CD4-positive, CD25-positive, alpha-beta regulatory T cell (primary cell): ENCODE data around the gene FLYWCH1. TPM values are rescaled to one million over a fixed set of nuclear protein-coding genes. Genes with fewer than 3 reads are reported as not detected.

Experiments used
- ATAC-seq, 2 donors: fragments of 150-1000 bp; cut with Tn5 transposase; one replicate each; pipeline ENCODE4 v1.10.0; 2021; ENCODE audit warnings: low read depth in 2 of 2, moderate number of reproducible peaks in 2 of 2, moderate library complexity in 1 of 2
- DNase-seq, 3 donors: peaks; one replicate each; pipeline versions ENCODE4 v3.0.0 to v3.0.0-alpha.2; 2012 to 2022; ENCODE audit warnings: mixed read lengths in 1 of 3
- H3K27ac ChIP-seq: one replicate; pipeline ENCODE4 v1.7.0; 2013; ENCODE audit warnings: mild to moderate bottlenecking, low read length; ENCODE audit not compliant: insufficient read depth, poor library complexity, severe bottlenecking
- H3K27me3 ChIP-seq: one replicate; pipeline ENCODE4 v1.7.0; 2013; ENCODE audit warnings: low read length; ENCODE audit not compliant: control insufficient read depth, insufficient read depth
- H3K36me3 ChIP-seq: one replicate; pipeline ENCODE4 v1.7.0; 2013; ENCODE audit warnings: mild to moderate bottlenecking, low read length, moderate library complexity; ENCODE audit not compliant: control insufficient read depth, insufficient read depth
- H3K4me1 ChIP-seq: 2 replicates; pipeline ENCODE4 v1.7.0; 2013; ENCODE audit warnings: mild to moderate bottlenecking, low read length; ENCODE audit not compliant: insufficient read depth, control insufficient read depth, poor library complexity, severe bottlenecking
- H3K4me3 ChIP-seq: one replicate; pipeline ENCODE4 v1.7.0; 2013; ENCODE audit warnings: low read depth, mild to moderate bottlenecking, low read length, moderate library complexity
- H3K9me3 ChIP-seq, 2 experiments: 1 replicate in 1 of 2; 2 replicates in 1 of 2; pipeline ENCODE4 v1.7.0; 2013; ENCODE audit warnings: low read length in 2 of 2, mild to moderate bottlenecking in 1 of 2, moderate library complexity in 1 of 2; ENCODE audit not compliant: control insufficient read depth in 2 of 2
- H3K27ac Mint-ChIP-seq, 3 donors: one replicate each; pipeline ENCODE4 v1.8.0; 2020 to 2022; ENCODE audit warnings: mild to moderate bottlenecking in 3 of 3, mixed read lengths in 3 of 3, moderate library complexity in 2 of 3
- H3K27me3 Mint-ChIP-seq: one replicate; pipeline ENCODE4 v1.8.0; 2022; ENCODE audit warnings: mild to moderate bottlenecking, mixed read lengths
- H3K36me3 Mint-ChIP-seq: one replicate; pipeline ENCODE4 v1.8.0; 2020; ENCODE audit warnings: mixed read lengths
- H3K4me1 Mint-ChIP-seq, 4 donors: one replicate each; pipeline ENCODE4 v1.8.0; 2020 to 2022; ENCODE audit warnings: mixed read lengths in 4 of 4, mild to moderate bottlenecking in 1 of 4
- H3K4me3 Mint-ChIP-seq, 4 donors: one replicate each; pipeline ENCODE4 v1.8.0; 2020 to 2022; ENCODE audit warnings: mild to moderate bottlenecking in 4 of 4, mixed read lengths in 4 of 4, moderate library complexity in 3 of 4
- H3K9me3 Mint-ChIP-seq, 7 donors: one replicate each; pipeline ENCODE4 v1.8.0; 2020 to 2022; ENCODE audit warnings: mixed read lengths in 7 of 7, mild to moderate bottlenecking in 3 of 7, moderate library complexity in 2 of 7
- polyA plus RNA-seq, 4 donors: library from polyadenylated mRNA; unstranded; fragments of 300-500 nt; fragmentation: Illumina TruSeq; gene quantifications; one replicate each; pipeline ENCODE4 v1.2.3, GENCODE V29; 2021
- total RNA-seq: library from RNA; stranded (reverse); gene quantifications from one replicate; pipeline ENCODE4 v1.2.3, GENCODE V29; 2022

The FLYWCH1 gene
- total and polyA plus RNA-seq, 5 donors from 2014 or later, result 6.6 to 74.8 (median 13.1) TPM

GRCh38 chr16:2949705-2950352 lies 38.1 kb downstream of the FLYWCH1 start:
- no peaks in the 10 kb centered on the region for H3K9me3 Mint-ChIP-seq

GRCh38 chr16:2950353-2950724 lies 38.6 kb downstream of the FLYWCH1 start:
- Histone ChIP-seq H3K36me3 (no peaks in the 10 kb centered on the region), H3K4me3 (no peak overlapping the region), H3K9me3 (no peaks in the 10 kb centered on the region), H3K27ac (no peak overlapping the region), H3K27me3 (no peaks in the 10 kb centered on the region), H3K4me1 (no peaks in the 10 kb centered on the region)
- no peak for ATAC-seq
- Mint-ChIP-seq H3K36me3 (peaks cover 15% of the 10 kb centered on the region), H3K9me3 (no peaks in the 10 kb centered on the region), H3K27me3 (peaks cover 10% of the 10 kb centered on the region), H3K4me1 (no peaks in the 10 kb centered on the region), H3K27ac (no peak overlapping the region), H3K4me3 (no peak overlapping the region)
- no peak for DNase-seq

More at GRCh38 chr16:2949705-2950352, 38.1 kb downstream of the FLYWCH1 start:
- Mint-ChIP-seq H3K27ac (no peak overlapping the region), H3K4me1 (no peaks in the 10 kb centered on the region), H3K36me3 (peaks cover 15% of the 10 kb centered on the region), H3K27me3 (peaks cover 10% of the 10 kb centered on the region), H3K4me3 (no peak overlapping the region)
- Histone ChIP-seq H3K36me3 (no peaks in the 10 kb centered on the region), H3K4me3 (no peak overlapping the region), H3K27me3 (no peaks in the 10 kb centered on the region), H3K9me3 (no peaks in the 10 kb centered on the region), H3K27ac (no peak overlapping the region), H3K4me1 (no peaks in the 10 kb centered on the region)
- ATAC-seq (no peak), DNase-seq (no peak)

GRCh38 chr16:2950773-2951172 lies 39.0 kb downstream of the FLYWCH1 start:
- Mint-ChIP-seq H3K4me1 (no peaks in the 10 kb centered on the region), H3K4me3 (no peak overlapping the region), H3K27me3 (peaks cover 10% of the 10 kb centered on the region), H3K9me3 (no peaks in the 10 kb centered on the region), H3K36me3 (peaks cover 15% of the 10 kb centered on the region), H3K27ac (no peak overlapping the region)
- H3K27me3 ChIP-seq, result no peaks in the 10 kb centered on the region
- no peaks in the 10 kb centered on the region for H3K4me1 ChIP-seq
- H3K9me3 ChIP-seq, result no peaks in the 10 kb centered on the region
- DNase-seq (no peak), ATAC-seq (no peak)
- no peak overlapping the region for H3K4me3 ChIP-seq
- H3K36me3 ChIP-seq, result no peaks in the 10 kb centered on the region
- no peak overlapping the region for H3K27ac ChIP-seq

- Mint-ChIP-seq H3K36me3 (peaks cover 6% of the 10 kb centered on the region), H3K9me3 (no peaks in the 10 kb centered on the region), H3K4me3 (no peak overlapping the region), H3K27ac (no peak overlapping the region), H3K27me3 (peaks cover 10% of the 10 kb centered on the region), H3K4me1 (no peaks in the 10 kb centered on the region)
- Histone ChIP-seq H3K9me3 (no peaks in the 10 kb centered on the region), H3K27me3 (no peaks in the 10 kb centered on the region), H3K4me3 (no peak overlapping the region), H3K4me1 (no peaks in the 10 kb centered on the region), H3K36me3 (no peaks in the 10 kb centered on the region), H3K27ac (no peak overlapping the region)
- DNase-seq (no peak), ATAC-seq (no peak)
Measured at GRCh38 chr16:2952679-2953078, 40.9 kb downstream of the FLYWCH1 start.

- H3K4me1 Mint-ChIP-seq, result no peaks in the 10 kb centered on the region
- Histone ChIP-seq H3K27ac (no peak overlapping the region), H3K9me3 (no peaks in the 10 kb centered on the region), H3K27me3 (no peaks in the 10 kb centered on the region), H3K4me3 (no peak overlapping the region), H3K36me3 (no peaks in the 10 kb centered on the region), H3K4me1 (no peaks in the 10 kb centered on the region)
- no peak for ATAC-seq
- H3K36me3 Mint-ChIP-seq, result peaks cover 6% of the 10 kb centered on the region
- H3K27me3 Mint-ChIP-seq, result peaks cover 10% of the 10 kb centered on the region
- H3K4me3 Mint-ChIP-seq, result no peak overlapping the region
- H3K9me3 Mint-ChIP-seq, result no peaks in the 10 kb centered on the region
- H3K27ac Mint-ChIP-seq, result peak overlapping the region in 1 of 3 donors; percentile 38
- DNase-seq, result no peak
Measured at GRCh38 chr16:2953706-2954627, 42.2 kb downstream of the FLYWCH1 start.

- no peaks in the 10 kb centered on the region for H3K9me3 Mint-ChIP-seq
- no peak for ATAC-seq
- no peaks in the 10 kb centered on the region for H3K9me3 ChIP-seq
- no peak for DNase-seq
- H3K27ac Mint-ChIP-seq, result no peak overlapping the region
- no peak overlapping the region for H3K4me3 Mint-ChIP-seq
- H3K36me3 Mint-ChIP-seq, result peaks cover 3% of the 10 kb centered on the region
- H3K27me3 ChIP-seq, result no peaks in the 10 kb centered on the region
- no peaks in the 10 kb centered on the region for H3K4me1 ChIP-seq
- no peaks in the 10 kb centered on the region for H3K4me1 Mint-ChIP-seq
- H3K4me3 ChIP-seq, result no peak overlapping the region
- no peak overlapping the region for H3K27ac ChIP-seq
- no peaks in the 10 kb centered on the region for H3K36me3 ChIP-seq
- H3K27me3 Mint-ChIP-seq, result peaks cover 10% of the 10 kb centered on the region
Measured at GRCh38 chr16:2954656-2955381, 43.1 kb downstream of the FLYWCH1 start.

GRCh38 chr16:2955438-2955778 lies 43.7 kb downstream of the FLYWCH1 start:
- Histone ChIP-seq H3K27ac (no peak overlapping the region), H3K9me3 (no peaks in the 10 kb centered on the region), H3K27me3 (no peaks in the 10 kb centered on the region), H3K4me3 (no peak overlapping the region), H3K36me3 (no peaks in the 10 kb centered on the region), H3K4me1 (no peaks in the 10 kb centered on the region)
- Mint-ChIP-seq H3K4me1 (no peaks in the 10 kb centered on the region), H3K9me3 (no peaks in the 10 kb centered on the region), H3K36me3 (no peaks in the 10 kb centered on the region), H3K4me3 (no peak overlapping the region), H3K27ac (no peak overlapping the region), H3K27me3 (peaks cover 14% of the 10 kb centered on the region)
- no peak for DNase-seq
- ATAC-seq, result no peak
